Loucy (cell line): ENCODE measurements around the gene COMMD2.

Experiments
- CTCF ChIP-seq: fragments of 200-600 bp; sonication (generic); conservative IDR thresholded peaks from 2 replicates; pipeline ENCODE4 v1.5.1; 2014; ENCODE audit warnings: mild to moderate bottlenecking, antibody characterized with exemption, low read length
- EZH2phosphoT487 ChIP-seq: fragments of 200-600 bp; IDR thresholded peaks from 2 replicates; pipeline ENCODE4 v1.6.1; 2018; ENCODE audit warnings: antibody characterized with exemption, mild to moderate bottlenecking, moderate library complexity, borderline replicate concordance

DNA sequence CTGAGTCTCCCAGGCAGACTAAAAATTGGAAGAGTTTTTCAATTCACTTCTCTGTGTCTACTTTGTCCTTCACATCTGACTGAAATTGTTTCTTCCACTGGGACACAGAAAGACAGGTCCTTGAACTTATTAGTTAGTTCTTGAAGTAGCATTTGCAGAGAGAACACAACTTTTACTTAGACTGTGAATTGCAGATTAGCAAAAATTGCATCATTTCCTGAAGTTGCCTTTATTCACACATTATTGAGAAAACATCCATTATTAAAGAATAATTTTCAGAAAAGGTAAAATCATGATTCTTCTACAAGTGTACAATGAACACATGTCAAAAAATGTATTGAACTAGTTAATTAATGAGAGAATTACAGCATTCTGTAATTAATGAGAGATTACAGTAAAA, 1.4 kb upstream of the COMMD2 start:
- TF ChIP-seq CTCF = no peak
- no peak for TF ChIP-seq EZH2phosphoT487
